ENCODE results near the gene LRRC66. TPM values are rescaled to one million over a fixed set of nuclear protein-coding genes. Genes with fewer than 3 reads are reported as not detected.
A peak's percentile ranks its signal among the peaks of the same experiment; 100 is the strongest.

LRRC66 gene, protein sequence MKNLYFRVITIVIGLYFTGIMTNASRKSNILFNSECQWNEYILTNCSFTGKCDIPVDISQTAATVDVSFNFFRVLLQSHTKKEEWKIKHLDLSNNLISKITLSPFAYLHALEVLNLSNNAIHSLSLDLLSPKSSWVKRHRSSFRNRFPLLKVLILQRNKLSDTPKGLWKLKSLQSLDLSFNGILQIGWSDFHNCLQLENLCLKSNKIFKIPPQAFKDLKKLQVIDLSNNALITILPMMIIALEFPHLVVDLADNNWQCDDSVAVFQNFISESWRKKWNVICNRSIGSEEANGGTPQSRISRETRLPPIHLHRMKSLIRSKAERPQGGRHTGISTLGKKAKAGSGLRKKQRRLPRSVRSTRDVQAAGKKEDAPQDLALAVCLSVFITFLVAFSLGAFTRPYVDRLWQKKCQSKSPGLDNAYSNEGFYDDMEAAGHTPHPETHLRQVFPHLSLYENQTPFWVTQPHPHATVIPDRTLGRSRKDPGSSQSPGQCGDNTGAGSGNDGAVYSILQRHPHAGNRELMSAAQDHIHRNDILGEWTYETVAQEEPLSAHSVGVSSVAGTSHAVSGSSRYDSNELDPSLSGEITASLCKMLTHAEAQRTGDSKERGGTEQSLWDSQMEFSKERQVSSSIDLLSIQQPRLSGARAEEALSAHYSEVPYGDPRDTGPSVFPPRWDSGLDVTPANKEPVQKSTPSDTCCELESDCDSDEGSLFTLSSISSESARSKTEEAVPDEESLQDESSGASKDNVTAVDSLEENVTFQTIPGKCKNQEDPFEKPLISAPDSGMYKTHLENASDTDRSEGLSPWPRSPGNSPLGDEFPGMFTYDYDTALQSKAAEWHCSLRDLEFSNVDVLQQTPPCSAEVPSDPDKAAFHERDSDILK
- 1.3 and 2.7 TPM in 2 replicates for total RNA-seq
- 0.88 TPM in 1 of 2 replicates, not detected in the other for polyA plus RNA-seq

DNA sequence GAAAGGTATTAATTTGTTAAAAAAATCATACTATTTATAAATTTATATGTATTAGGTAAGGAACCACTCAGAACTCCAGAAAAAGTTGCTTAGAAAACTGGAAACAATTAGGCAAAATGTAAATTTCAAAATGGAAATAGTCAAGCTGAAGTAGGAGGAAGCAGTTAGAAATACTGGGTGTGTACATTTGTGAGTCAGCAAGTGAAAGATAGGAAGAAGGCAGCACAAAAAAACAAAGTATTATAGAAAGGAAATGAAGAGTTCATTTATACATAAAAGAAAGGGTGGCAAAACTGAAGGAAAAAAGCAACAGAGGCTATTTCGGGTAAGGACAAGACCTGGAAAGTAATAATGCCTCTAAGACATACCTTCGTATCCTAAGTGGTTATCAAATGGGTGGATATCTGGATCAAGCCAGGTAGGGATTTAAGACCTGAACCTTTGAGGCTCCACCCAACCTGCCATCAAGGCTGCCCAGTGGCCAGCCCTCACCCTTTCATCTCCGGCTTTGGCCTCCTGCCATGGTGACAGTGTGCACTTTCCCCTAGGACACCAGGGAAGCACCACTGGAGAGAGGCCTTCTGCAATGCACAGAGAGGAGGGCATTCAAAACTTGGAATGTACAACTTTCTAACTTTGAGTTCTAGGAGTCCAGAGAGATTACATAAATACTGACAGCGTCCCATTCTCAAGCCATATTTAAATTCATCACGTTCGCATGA lies at the start of gene LRRC66:
LRRC66 (minus strand) TSS at position 428 of the 722 bp plus-strand sequence. CDS start 2,750 bp downstream, outside the sequence.
- Histone ChIP-seq H3K36me3 (peaks cover 23% of the 10 kb centered on the region), H3K4me1 (ENCODE audit: low read depth) (no peaks in the 10 kb centered on the region), H3K9me3 (ENCODE audit: low read depth) (no peaks in the 10 kb centered on the region), H3K27ac (peak within 1 kb of the TSS; percentile 47), H3K27me3 (no peaks in the 10 kb centered on the region), H3K4me3 (no peak within 1 kb of the TSS)
- TF ChIP-seq, protein P1, sequence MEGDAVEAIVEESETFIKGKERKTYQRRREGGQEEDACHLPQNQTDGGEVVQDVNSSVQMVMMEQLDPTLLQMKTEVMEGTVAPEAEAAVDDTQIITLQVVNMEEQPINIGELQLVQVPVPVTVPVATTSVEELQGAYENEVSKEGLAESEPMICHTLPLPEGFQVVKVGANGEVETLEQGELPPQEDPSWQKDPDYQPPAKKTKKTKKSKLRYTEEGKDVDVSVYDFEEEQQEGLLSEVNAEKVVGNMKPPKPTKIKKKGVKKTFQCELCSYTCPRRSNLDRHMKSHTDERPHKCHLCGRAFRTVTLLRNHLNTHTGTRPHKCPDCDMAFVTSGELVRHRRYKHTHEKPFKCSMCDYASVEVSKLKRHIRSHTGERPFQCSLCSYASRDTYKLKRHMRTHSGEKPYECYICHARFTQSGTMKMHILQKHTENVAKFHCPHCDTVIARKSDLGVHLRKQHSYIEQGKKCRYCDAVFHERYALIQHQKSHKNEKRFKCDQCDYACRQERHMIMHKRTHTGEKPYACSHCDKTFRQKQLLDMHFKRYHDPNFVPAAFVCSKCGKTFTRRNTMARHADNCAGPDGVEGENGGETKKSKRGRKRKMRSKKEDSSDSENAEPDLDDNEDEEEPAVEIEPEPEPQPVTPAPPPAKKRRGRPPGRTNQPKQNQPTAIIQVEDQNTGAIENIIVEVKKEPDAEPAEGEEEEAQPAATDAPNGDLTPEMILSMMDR (IDR thresholded peaks at IDR 0.05; ENCODE audit: low read depth, low read length), result no peak
- DNase-seq (ENCODE audit: low read depth in 1 of 2, low spot score in 1 of 2), result no peak

DNA sequence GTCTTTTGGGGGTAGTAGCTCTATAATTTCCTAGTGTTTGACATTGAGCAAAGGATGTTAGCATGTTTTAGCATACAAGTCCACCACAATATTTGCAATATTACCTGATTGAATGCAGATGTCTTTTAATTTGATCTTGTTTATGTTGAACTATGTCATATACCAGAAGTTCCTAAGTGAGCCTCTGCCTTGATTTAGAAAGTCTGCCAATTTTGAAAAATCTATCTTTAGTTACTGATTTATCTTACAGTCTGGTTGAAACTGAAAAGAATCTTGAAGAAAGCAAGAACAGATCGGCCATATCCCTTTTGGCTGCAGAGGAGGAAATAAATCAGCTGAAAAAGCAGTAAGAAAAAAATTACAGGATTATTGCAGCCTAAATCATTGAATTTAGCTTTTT lies 49.4 kb upstream of the LRRC66 start:
- Histone ChIP-seq H3K27me3 (no peaks in the 10 kb centered on the region), H3K27ac (no peak overlapping the region), H3K36me3 (no peaks in the 10 kb centered on the region), H3K9me3 (ENCODE audit: low read depth) (no peaks in the 10 kb centered on the region), H3K4me3 (no peak overlapping the region), H3K4me1 (ENCODE audit: low read depth) (no peaks in the 10 kb centered on the region)
- DNase-seq (ENCODE audit: low read depth in 1 of 2, low spot score in 1 of 2), result no peak
- TF ChIP-seq, protein P1 (IDR thresholded peaks at IDR 0.05; ENCODE audit: low read depth, low read length), result no peak

DNA sequence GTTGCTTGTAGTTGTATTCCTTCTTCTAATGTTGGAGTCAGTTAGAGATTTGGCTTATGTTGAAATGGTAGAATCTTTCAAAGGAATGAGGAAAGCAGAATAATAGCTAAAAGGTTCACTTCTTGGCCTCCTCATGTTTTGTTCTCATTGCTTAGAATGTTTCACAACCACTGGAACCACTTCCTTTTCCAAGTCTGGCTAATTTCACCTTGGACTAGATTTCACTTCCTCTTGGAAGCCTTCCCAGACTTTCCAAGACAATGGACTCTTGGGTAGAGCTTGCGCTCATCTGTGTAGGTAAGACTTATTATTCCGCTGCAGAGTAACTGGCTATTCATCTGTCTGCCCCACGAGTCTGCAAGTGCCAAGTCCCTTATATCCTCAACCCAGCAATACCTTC lies 39.2 kb upstream of the LRRC66 start:
- Histone ChIP-seq H3K27ac (no peak overlapping the region), H3K27me3 (no peaks in the 10 kb centered on the region), H3K9me3 (ENCODE audit: low read depth) (no peaks in the 10 kb centered on the region), H3K4me3 (no peak overlapping the region), H3K36me3 (no peaks in the 10 kb centered on the region), H3K4me1 (ENCODE audit: low read depth) (no peaks in the 10 kb centered on the region)
- peak in 1 of 2 donors; percentile 95 for DNase-seq (ENCODE audit: low read depth in 1 of 2, low spot score in 1 of 2)
- TF ChIP-seq, protein P1 (IDR thresholded peaks at IDR 0.05; ENCODE audit: low read depth, low read length), result no peak

DNA sequence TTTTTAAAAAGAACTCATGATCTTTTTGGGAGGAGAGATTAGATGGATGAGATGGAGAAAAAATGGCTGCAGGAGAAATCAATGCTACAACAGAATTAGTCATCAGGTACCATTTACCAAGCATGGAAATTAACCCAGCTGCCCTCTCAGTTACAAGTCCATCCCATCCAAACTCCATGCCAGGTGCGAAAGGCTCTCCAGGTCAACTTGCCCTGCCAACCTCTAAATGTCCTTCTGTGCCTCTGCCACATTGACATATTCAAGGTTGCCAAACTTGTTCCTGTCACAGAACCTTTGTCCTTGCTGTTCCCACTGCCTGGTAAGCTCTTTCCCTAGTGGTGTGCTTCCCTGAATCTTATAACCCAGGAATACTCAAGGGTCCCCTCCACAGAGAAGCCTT lies 38.1 kb upstream of the LRRC66 start:
- no peaks in the 10 kb centered on the region for H3K27me3 ChIP-seq
- no peaks in the 10 kb centered on the region for H3K36me3 ChIP-seq
- H3K4me1 ChIP-seq (ENCODE audit: low read depth), result peaks cover 8% of the 10 kb centered on the region
- no peak overlapping the region for H3K4me3 ChIP-seq
- H3K27ac ChIP-seq, result no peak overlapping the region
- TF ChIP-seq, protein P1 (IDR thresholded peaks at IDR 0.05; ENCODE audit: low read depth, low read length), result no peak
- no peak for DNase-seq (ENCODE audit: low read depth in 1 of 2, low spot score in 1 of 2)
- H3K9me3 ChIP-seq (ENCODE audit: low read depth), result no peaks in the 10 kb centered on the region

DNA sequence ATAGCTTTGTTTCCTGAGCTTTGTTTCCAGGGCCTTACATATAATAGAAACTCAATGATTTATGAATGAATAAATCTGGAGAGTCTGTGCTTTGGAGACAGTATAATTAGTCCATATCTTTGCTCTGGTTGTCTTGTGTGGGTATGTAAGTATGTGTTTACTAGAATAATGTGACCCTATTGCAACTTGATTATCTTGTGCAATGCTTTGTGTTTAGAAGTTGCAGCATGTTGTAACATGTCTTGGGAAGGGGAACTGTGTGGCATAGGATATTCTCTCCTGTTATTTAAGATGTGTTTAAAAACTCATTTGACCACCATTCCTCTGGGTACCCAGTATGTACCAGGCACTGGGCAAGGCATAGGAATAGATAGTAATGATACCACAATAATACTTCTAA lies 37.0 kb upstream of the LRRC66 start:
- TF ChIP-seq, protein P1 (IDR thresholded peaks at IDR 0.05; ENCODE audit: low read depth, low read length), result no peak
- Histone ChIP-seq H3K27ac (no peak overlapping the region), H3K4me3 (no peak overlapping the region), H3K4me1 (ENCODE audit: low read depth) (peaks cover 15% of the 10 kb centered on the region), H3K9me3 (ENCODE audit: low read depth) (no peaks in the 10 kb centered on the region), H3K36me3 (no peaks in the 10 kb centered on the region), H3K27me3 (no peaks in the 10 kb centered on the region)
- DNase-seq (ENCODE audit: low read depth in 1 of 2, low spot score in 1 of 2), result no peak
